Measurements from ENCODE around the gene GORASP2.

DNA sequence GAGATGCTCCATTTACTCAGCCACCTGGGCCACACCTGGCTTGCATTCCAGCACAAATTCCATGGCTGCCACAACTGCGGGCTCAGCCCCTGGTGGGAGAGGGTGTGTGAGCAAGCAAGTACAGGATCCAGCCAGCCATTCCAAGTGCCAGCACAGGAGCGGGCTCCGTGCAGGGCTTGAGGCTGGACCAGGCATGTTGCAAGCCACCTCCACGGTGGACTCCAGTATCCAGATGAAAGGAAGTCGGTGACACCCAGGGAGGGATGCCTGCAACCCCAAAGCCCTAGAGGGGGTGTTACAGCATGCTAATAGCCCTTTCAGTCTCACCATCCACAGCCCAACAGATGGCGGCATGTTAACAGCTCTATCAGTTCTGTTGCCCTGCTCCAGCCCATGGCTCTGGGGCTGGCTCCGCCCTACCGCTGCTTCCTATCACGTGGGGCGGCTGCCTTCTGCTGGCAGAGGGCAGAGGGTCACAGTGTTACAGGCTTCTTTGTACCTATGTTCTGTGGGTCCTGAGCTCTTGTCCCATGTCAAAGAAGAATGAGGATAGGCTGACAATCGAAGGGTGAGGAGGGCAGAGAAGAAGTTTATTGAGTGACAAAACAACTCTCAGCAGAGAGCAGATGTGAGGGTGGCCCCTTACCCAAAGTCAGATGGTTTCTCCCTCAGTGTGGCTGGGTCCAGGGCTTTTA, 11.7 kb upstream of the GORASP2 start:
- TF ChIP-seq, protein P1, sequence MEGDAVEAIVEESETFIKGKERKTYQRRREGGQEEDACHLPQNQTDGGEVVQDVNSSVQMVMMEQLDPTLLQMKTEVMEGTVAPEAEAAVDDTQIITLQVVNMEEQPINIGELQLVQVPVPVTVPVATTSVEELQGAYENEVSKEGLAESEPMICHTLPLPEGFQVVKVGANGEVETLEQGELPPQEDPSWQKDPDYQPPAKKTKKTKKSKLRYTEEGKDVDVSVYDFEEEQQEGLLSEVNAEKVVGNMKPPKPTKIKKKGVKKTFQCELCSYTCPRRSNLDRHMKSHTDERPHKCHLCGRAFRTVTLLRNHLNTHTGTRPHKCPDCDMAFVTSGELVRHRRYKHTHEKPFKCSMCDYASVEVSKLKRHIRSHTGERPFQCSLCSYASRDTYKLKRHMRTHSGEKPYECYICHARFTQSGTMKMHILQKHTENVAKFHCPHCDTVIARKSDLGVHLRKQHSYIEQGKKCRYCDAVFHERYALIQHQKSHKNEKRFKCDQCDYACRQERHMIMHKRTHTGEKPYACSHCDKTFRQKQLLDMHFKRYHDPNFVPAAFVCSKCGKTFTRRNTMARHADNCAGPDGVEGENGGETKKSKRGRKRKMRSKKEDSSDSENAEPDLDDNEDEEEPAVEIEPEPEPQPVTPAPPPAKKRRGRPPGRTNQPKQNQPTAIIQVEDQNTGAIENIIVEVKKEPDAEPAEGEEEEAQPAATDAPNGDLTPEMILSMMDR (IDR thresholded peaks at IDR 0.05; ENCODE audit: low read depth, low read length), result no peak
- TF ChIP-seq MYC (IDR thresholded peaks at IDR 0.05; ENCODE audit: low read depth, low read length), result no peak
